HepG2 (cell line): ENCODE measurements around the gene BORCS5. TPM values are rescaled to one million over a fixed set of nuclear protein-coding genes. Genes with fewer than 3 reads are reported as not detected.

ENCODE experiments used
- ADNP ChIP-seq: sonication (generic); formaldehyde crosslinking; IDR thresholded peaks from 2 replicates; pipeline ENCODE4 v1.4.0; 2020; ENCODE audit warnings: missing genetic modification reagents
- E2F2 ChIP-seq: sonication (generic); formaldehyde crosslinking; IDR thresholded peaks from 2 replicates; pipeline ENCODE4 v1.4.0; 2020; ENCODE audit warnings: missing genetic modification reagents, borderline replicate concordance
- ELF4 ChIP-seq: sonication (generic); formaldehyde crosslinking; IDR thresholded peaks from 2 replicates; pipeline ENCODE4 v1.5.0; 2020; ENCODE audit warnings: missing genetic modification reagents, mild to moderate bottlenecking, moderate library complexity, borderline replicate concordance
- FOXM1 ChIP-seq: sonication (generic); formaldehyde crosslinking; IDR thresholded peaks from 2 replicates; pipeline ENCODE4 v1.5.0; 2020; ENCODE audit warnings: missing genetic modification reagents
- GATAD2A ChIP-seq: IDR thresholded peaks from 2 replicates; pipeline ENCODE4 v1.6.1; 2016
- GTF3A ChIP-seq: sonication (generic); formaldehyde crosslinking; conservative IDR thresholded peaks from 2 replicates; pipeline ENCODE4 v1.4.0; 2020; ENCODE audit warnings: mild to moderate bottlenecking, missing genetic modification reagents
- JUNB ChIP-seq: sonication (generic); formaldehyde crosslinking; IDR thresholded peaks from 2 replicates; pipeline ENCODE4 v1.8.0; 2022; ENCODE audit warnings: missing genetic modification reagents, mild to moderate bottlenecking, borderline replicate concordance
- KLF11 ChIP-seq: IDR thresholded peaks from 2 replicates; pipeline ENCODE4 v1.6.1; 2016; ENCODE audit warnings: missing compliant biosample characterization
- MEIS1 ChIP-seq: sonication (generic); formaldehyde crosslinking; IDR thresholded peaks from 2 replicates; pipeline ENCODE4 v1.9.0; 2021; ENCODE audit warnings: mild to moderate bottlenecking, missing genetic modification reagents, moderate library complexity, borderline replicate concordance
- NFE2L2 ChIP-seq: fragments of 150-350 bp; IDR thresholded peaks from 2 replicates; pipeline ENCODE4 v1.6.1; 2014; ENCODE audit warnings: low read length
- NFKBIZ ChIP-seq: IDR thresholded peaks from 2 replicates; pipeline ENCODE4 v1.6.1; 2018; ENCODE audit warnings: missing genetic modification reagents, missing compliant biosample characterization
- NONO ChIP-seq, 2 experiments: fragments of 450-650 bp in 1 of 2; sonication (generic) in 1 of 2; formaldehyde crosslinking in 1 of 2; IDR thresholded peaks in 1 of 2; conservative IDR thresholded peaks in 1 of 2; 2 replicates each; pipeline versions ENCODE4 v1.6.1 to v1.8.0; 2017 to 2022; ENCODE audit warnings: mild to moderate bottlenecking in 1 of 2, missing genetic modification reagents in 1 of 2, moderate library complexity in 1 of 2
- PHF8 ChIP-seq: sonication (generic); formaldehyde crosslinking; IDR thresholded peaks from 2 replicates; pipeline ENCODE4 v1.5.0; 2020; ENCODE audit warnings: missing genetic modification reagents
- ZBTB42 ChIP-seq: sonication (generic); formaldehyde crosslinking; IDR thresholded peaks from 2 replicates; pipeline ENCODE4 v1.5.0; 2020; ENCODE audit warnings: mild to moderate bottlenecking, missing genetic modification reagents
- ZKSCAN8 ChIP-seq: IDR thresholded peaks from 2 replicates; pipeline ENCODE4 v1.6.1; 2016; ENCODE audit warnings: borderline replicate concordance, missing genetic modification reagents, missing compliant biosample characterization
- ZMAT3 ChIP-seq: sonication (generic); formaldehyde crosslinking; conservative IDR thresholded peaks from 2 replicates; pipeline ENCODE4 v1.7.0; 2021; ENCODE audit warnings: missing genetic modification reagents
- ZNF20 ChIP-seq: sonication (generic); formaldehyde crosslinking; IDR thresholded peaks from 2 replicates; pipeline ENCODE4 v1.4.0; 2020; ENCODE audit warnings: mild to moderate bottlenecking, moderate library complexity, missing genetic modification reagents
- ZNF263 ChIP-seq: sonication (generic); formaldehyde crosslinking; IDR thresholded peaks from 2 replicates; pipeline ENCODE4 v1.4.0; 2020; ENCODE audit warnings: missing genetic modification reagents
- ZNF432 ChIP-seq: sonication (generic); formaldehyde crosslinking; IDR thresholded peaks from 2 replicates; pipeline ENCODE4 v1.5.0; 2020; ENCODE audit warnings: missing genetic modification reagents, mild to moderate bottlenecking, borderline replicate concordance
- ZNF557 ChIP-seq: sonication (generic); formaldehyde crosslinking; IDR thresholded peaks from 2 replicates; pipeline ENCODE4 v1.4.0; 2020; ENCODE audit warnings: missing genetic modification reagents
- ZNF678 ChIP-seq: sonication (generic); formaldehyde crosslinking; IDR thresholded peaks from 2 replicates; pipeline ENCODE4 v1.4.0; 2020; ENCODE audit warnings: mild to moderate bottlenecking, missing genetic modification reagents
- ZSCAN20 ChIP-seq: sonication (generic); formaldehyde crosslinking; IDR thresholded peaks from 2 replicates; pipeline ENCODE4 v1.4.0; 2020; ENCODE audit warnings: missing genetic modification reagents, mild to moderate bottlenecking, borderline replicate concordance
- polyA plus RNA-seq, 8 experiments: library from polyadenylated mRNA; depleted of rRNA in 3 of 8; stranded (reverse) in 7 of 8; unstranded in 1 of 8; fragments of >200 nt; fragmentation: Illumina TruSeq in 4 of 8; extraction: Trizol in 4 of 8; gene quantifications; 2 replicates each; pipeline versions ENCODE4 v1.2.1 to v1.2.3, GENCODE V29; 2011 to 2016; ENCODE audit warnings: low read depth in 4 of 8, missing spikeins in 1 of 8, mixed read lengths in 1 of 8; ENCODE audit not compliant: insufficient read depth in 1 of 8
- total RNA-seq, 5 experiments: library from RNA; depleted of rRNA; stranded (reverse); fragments of >200 nt; fragmentation: Illumina TruSeq; extraction: Trizol; gene quantifications; 2 replicates each; pipeline ENCODE4 v1.2.3, GENCODE V29; 2016; ENCODE audit warnings: low read depth in 1 of 5
- TF ChIP-seq, protein P1 (sequence below): IDR thresholded peaks from 2 replicates; pipeline ENCODE4 v1.6.1; 2016; ENCODE audit warnings: low read depth, borderline replicate concordance
- TF ChIP-seq, protein P2 (sequence below): sonication (generic); formaldehyde crosslinking; IDR thresholded peaks from 2 replicates; pipeline ENCODE4 v1.4.0; 2020; ENCODE audit warnings: missing genetic modification reagents
- TF ChIP-seq, protein P3 (sequence below): sonication (generic); formaldehyde crosslinking; IDR thresholded peaks from 2 replicates; pipeline ENCODE4 v1.4.0; 2020; ENCODE audit warnings: mild to moderate bottlenecking, low read depth, missing genetic modification reagents
- TF ChIP-seq, protein P4 (sequence below): sonication (generic); formaldehyde crosslinking; IDR thresholded peaks from 2 replicates; pipeline ENCODE4 v1.8.1; 2023; ENCODE audit warnings: missing genetic modification reagents, mild to moderate bottlenecking, borderline replicate concordance
- TF ChIP-seq, protein P5 (sequence below): sonication (generic); formaldehyde crosslinking; IDR thresholded peaks from 2 replicates; pipeline ENCODE4 v1.4.0; 2020; ENCODE audit warnings: mild to moderate bottlenecking, missing genetic modification reagents

The BORCS5 gene
- total and polyA plus RNA-seq, 2 of the 13 experiments (the other 11 are each of a cell fraction or from before 2014, with no cell fraction given): 3.9 to 4.7 TPM

GRCh38 chr12:12336049-12336411 is 20.8 kb upstream of the BORCS5 start (continued):
- TF ChIP-seq ZMAT3 (CRISPR knock-in tag): no peak
- no peak for TF ChIP-seq ELF4
- TF ChIP-seq GTF3A (CRISPR knock-in tag): no peak
- no peak for TF ChIP-seq PHF8 (CRISPR knock-in tag)
- TF ChIP-seq FOXM1 (CRISPR knock-in tag): no peak
- no peak for TF ChIP-seq MEIS1 (CRISPR knock-in tag)
- TF ChIP-seq, protein P1, sequence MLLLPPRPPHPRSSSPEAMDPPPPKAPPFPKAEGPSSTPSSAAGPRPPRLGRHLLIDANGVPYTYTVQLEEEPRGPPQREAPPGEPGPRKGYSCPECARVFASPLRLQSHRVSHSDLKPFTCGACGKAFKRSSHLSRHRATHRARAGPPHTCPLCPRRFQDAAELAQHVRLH (CRISPR knock-in tag): no peak
- TF ChIP-seq ZNF263 (CRISPR knock-in tag): no peak
- TF ChIP-seq NONO (IDR thresholded peaks at IDR 0.05): no peak
- no peak for TF ChIP-seq NONO (CRISPR knock-in tag; conservative IDR thresholded peaks at IDR 0.05)
- TF ChIP-seq, protein P2, sequence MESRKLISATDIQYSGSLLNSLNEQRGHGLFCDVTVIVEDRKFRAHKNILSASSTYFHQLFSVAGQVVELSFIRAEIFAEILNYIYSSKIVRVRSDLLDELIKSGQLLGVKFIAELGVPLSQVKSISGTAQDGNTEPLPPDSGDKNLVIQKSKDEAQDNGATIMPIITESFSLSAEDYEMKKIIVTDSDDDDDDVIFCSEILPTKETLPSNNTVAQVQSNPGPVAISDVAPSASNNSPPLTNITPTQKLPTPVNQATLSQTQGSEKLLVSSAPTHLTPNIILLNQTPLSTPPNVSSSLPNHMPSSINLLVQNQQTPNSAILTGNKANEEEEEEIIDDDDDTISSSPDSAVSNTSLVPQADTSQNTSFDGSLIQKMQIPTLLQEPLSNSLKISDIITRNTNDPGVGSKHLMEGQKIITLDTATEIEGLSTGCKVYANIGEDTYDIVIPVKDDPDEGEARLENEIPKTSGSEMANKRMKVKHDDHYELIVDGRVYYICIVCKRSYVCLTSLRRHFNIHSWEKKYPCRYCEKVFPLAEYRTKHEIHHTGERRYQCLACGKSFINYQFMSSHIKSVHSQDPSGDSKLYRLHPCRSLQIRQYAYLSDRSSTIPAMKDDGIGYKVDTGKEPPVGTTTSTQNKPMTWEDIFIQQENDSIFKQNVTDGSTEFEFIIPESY (CRISPR knock-in tag): 0 out of 2 replicates have a peak, but pooled peaks have one; percentile 38
- TF ChIP-seq GATAD2A: peak; percentile 70
- TF ChIP-seq, protein P3, sequence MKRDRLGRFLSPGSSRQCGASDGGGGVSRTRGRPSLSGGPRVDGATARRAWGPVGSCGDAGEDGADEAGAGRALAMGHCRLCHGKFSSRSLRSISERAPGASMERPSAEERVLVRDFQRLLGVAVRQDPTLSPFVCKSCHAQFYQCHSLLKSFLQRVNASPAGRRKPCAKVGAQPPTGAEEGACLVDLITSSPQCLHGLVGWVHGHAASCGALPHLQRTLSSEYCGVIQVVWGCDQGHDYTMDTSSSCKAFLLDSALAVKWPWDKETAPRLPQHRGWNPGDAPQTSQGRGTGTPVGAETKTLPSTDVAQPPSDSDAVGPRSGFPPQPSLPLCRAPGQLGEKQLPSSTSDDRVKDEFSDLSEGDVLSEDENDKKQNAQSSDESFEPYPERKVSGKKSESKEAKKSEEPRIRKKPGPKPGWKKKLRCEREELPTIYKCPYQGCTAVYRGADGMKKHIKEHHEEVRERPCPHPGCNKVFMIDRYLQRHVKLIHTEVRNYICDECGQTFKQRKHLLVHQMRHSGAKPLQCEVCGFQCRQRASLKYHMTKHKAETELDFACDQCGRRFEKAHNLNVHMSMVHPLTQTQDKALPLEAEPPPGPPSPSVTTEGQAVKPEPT: no peak
- TF ChIP-seq JUNB (CRISPR knock-in tag): no peak
- TF ChIP-seq, protein P4, sequence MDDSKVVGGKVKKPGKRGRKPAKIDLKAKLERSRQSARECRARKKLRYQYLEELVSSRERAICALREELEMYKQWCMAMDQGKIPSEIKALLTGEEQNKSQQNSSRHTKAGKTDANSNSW (CRISPR knock-in tag): no peak
- no peak for TF ChIP-seq KLF11 (CRISPR knock-in tag)
- TF ChIP-seq ADNP (CRISPR knock-in tag): no peak
- no peak for TF ChIP-seq ZNF20 (CRISPR knock-in tag)
- TF ChIP-seq ZNF432 (CRISPR knock-in tag): no peak
- no peak for TF ChIP-seq NFE2L2
- TF ChIP-seq ZNF557 (CRISPR knock-in tag): no peak
- no peak for TF ChIP-seq ZSCAN20 (CRISPR knock-in tag)
- TF ChIP-seq ZKSCAN8 (CRISPR knock-in tag): no peak
- TF ChIP-seq ZBTB42: no peak
- no peak for TF ChIP-seq ZNF678
- no peak for TF ChIP-seq E2F2
- TF ChIP-seq NFKBIZ (CRISPR knock-in tag): peak; percentile 53; the same call in 1 of the 2 replicates
- TF ChIP-seq, protein P5, sequence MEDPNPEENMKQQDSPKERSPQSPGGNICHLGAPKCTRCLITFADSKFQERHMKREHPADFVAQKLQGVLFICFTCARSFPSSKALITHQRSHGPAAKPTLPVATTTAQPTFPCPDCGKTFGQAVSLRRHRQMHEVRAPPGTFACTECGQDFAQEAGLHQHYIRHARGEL: no peak
